ENCODE results near the gene ADAT3. TPM values are rescaled to one million over a fixed set of nuclear protein-coding genes. Genes with fewer than 3 reads are reported as not detected.

The ADAT3 gene
- total and polyA plus RNA-seq, 10 donors: 3.2 to 11.0 (median 8.2) TPM

Other genes starting within 250 kb of the ADAT3 start
- not detected for gene ONECUT3, start 151.9 kb upstream of the ADAT3 start, total RNA-seq
- not detected for gene ONECUT3, start 151.9 kb upstream of the ADAT3 start, polyA plus RNA-seq
- gene ATP8B3, start 93.1 kb upstream of the ADAT3 start, total RNA-seq: 10 to 100 TPM in 1 of 7 donors, 1 to 10 TPM in 6; 5.4 to 10.1 (median 7.3) TPM
- 1 to 10 TPM; 1.9 to 3.9 (median 2.3) TPM for gene ATP8B3, start 93.1 kb upstream of the ADAT3 start, polyA plus RNA-seq
- gene REXO1, start 56.9 kb upstream of the ADAT3 start, total RNA-seq: 10 to 100 TPM; 35.7 to 88.1 (median 59.2) TPM
- 10 to 100 TPM; 13.4 to 52.3 (median 27.4) TPM for gene REXO1, start 56.9 kb upstream of the ADAT3 start, polyA plus RNA-seq
- 10 to 100 TPM; 12.9 to 39.0 (median 29.5) TPM for gene KLF16, start 41.8 kb upstream of the ADAT3 start, total RNA-seq
- gene KLF16, start 41.8 kb upstream of the ADAT3 start, polyA plus RNA-seq: 10 to 100 TPM in 1 of 3 donors, 1 to 10 TPM in 2; 7.1 to 19.5 (median 8.1) TPM
- gene ABHD17A, start 19.9 kb upstream of the ADAT3 start, total RNA-seq: 100 to 1,000 TPM in 2 of 7 donors, 10 to 100 TPM in 5; 73.4 to 104 (median 83.0) TPM
- gene ABHD17A, start 19.9 kb upstream of the ADAT3 start, polyA plus RNA-seq: 100 to 1,000 TPM in 1 of 3 donors, 10 to 100 TPM in 2; 80.4 to 107 (median 88.1) TPM
- gene SCAMP4, start within 50 bp of the ADAT3 start, total RNA-seq: 10 to 100 TPM; 45.4 to 92.2 (median 53.6) TPM
- 10 to 100 TPM; 13.0 to 29.9 (median 17.9) TPM for gene SCAMP4, start within 50 bp of the ADAT3 start, polyA plus RNA-seq
- 100 to 1,000 TPM in 3 of 7 donors, 10 to 100 TPM in 4; 72.2 to 115 (median 88.6) TPM for gene CSNK1G2, start 35.8 kb downstream of the ADAT3 start, total RNA-seq
- gene CSNK1G2, start 35.8 kb downstream of the ADAT3 start, polyA plus RNA-seq: 100 to 1,000 TPM in 1 of 3 donors, 10 to 100 TPM in 2; 52.5 to 120 (median 99.1) TPM
- gene BTBD2, start 110.3 kb downstream of the ADAT3 start, total RNA-seq: 10 to 100 TPM; 47.6 to 77.1 (median 65.5) TPM
- gene BTBD2, start 110.3 kb downstream of the ADAT3 start, polyA plus RNA-seq: 10 to 100 TPM; 29.1 to 53.0 (median 31.2) TPM
- 100 to 1,000 TPM; 212 to 389 (median 265) TPM for gene MKNK2, start 145.8 kb downstream of the ADAT3 start, total RNA-seq
- 100 to 1,000 TPM in 1 of 3 donors, 10 to 100 TPM in 2; 88.2 to 154 (median 90.0) TPM for gene MKNK2, start 145.8 kb downstream of the ADAT3 start, polyA plus RNA-seq
- gene MOB3A, start 190.9 kb downstream of the ADAT3 start, total RNA-seq: 100 to 1,000 TPM in 5 of 7 donors, 10 to 100 TPM in 2; 80.8 to 161 (median 124) TPM
- gene MOB3A, start 190.9 kb downstream of the ADAT3 start, polyA plus RNA-seq: 10 to 100 TPM; 24.2 to 48.7 (median 37.6) TPM
- 1 to 10 TPM; 1.9 to 5.8 (median 3.7) TPM for gene IZUMO4, start 191.5 kb downstream of the ADAT3 start, total RNA-seq
- 10 to 100 TPM; 13.6 to 25.9 (median 16.7) TPM for gene IZUMO4, start 191.5 kb downstream of the ADAT3 start, polyA plus RNA-seq
- 100 to 1,000 TPM in 4 of 7 donors, 10 to 100 TPM in 3; 89.3 to 112 (median 100) TPM for gene AP3D1, start 246.2 kb downstream of the ADAT3 start, total RNA-seq
- gene AP3D1, start 246.2 kb downstream of the ADAT3 start, polyA plus RNA-seq: 10 to 100 TPM; 32.8 to 80.1 (median 43.2) TPM

All from spleen (tissue), 10 donors.